K562 (cell line): ENCODE measurements around the gene NAXE. TPM values are rescaled to one million over a fixed set of nuclear protein-coding genes. Genes with fewer than 3 reads are reported as not detected.
A peak's percentile ranks its signal among the peaks of the same experiment; 100 is the strongest.

Experiments used
- ATAC-seq: fragments of 200-7000 bp; cut with Tn5 transposase; 3 replicates; pipeline ENCODE4 v1.9.1; 2020; ENCODE audit warnings: moderate library complexity
- BruUV-seq: library from RNA; stranded (reverse); fragments of 400-500 nt; replicated peaks from 2 replicates; lab custom pipeline; 2021; lab: Mats Ljungman, UMichigan
- CTCF ChIA-PET: fragments of 300-600 bp; formaldehyde crosslinking; extraction: SDS; loops from one replicate; lab custom pipeline; 2021; ENCODE audit warnings: low intra/inter-chr PET ratio; lab: Yijun Ruan, JAX
- POLR2A ChIA-PET: fragments of 300-600, 350-650 bp; sonication (Branson Sonifier 250); formaldehyde crosslinking; extraction: SDS; loops from one replicate; lab custom pipeline; 2021; ENCODE audit warnings: antibody characterized with exemption, inconsistent platforms; lab: Yijun Ruan, JAX
- DNase-seq, 4 experiments: peaks; one replicate each; pipeline versions ENCODE4 v3.0.0 to v3.0.0-alpha.2; 2011 to 2018; ENCODE audit warnings: low spot score in 3 of 4, mixed read lengths in 3 of 4; ENCODE audit errors: extremely low read depth in 1 of 4
- FAIRE-seq: peaks from 2 replicates; lab custom pipeline; 2011; peaks lifted over from hg19 to GRCh38; lab: Jason Lieb, UNC
- H2AFZ ChIP-seq: 2 replicates; pipeline ENCODE4 v1.6.0; 2011; ENCODE audit warnings: low read depth, low read length, control low read depth, inconsistent platforms
- H3K27ac ChIP-seq: fragments of 200-600 bp; 3 replicates; pipeline ENCODE4 v1.8.0; 2011; ENCODE audit warnings: low read depth, mild to moderate bottlenecking, control low read depth, inconsistent platforms, low read length, moderate library complexity, mixed read lengths; ENCODE audit errors: extremely low read depth
- H3K27me3 ChIP-seq, 2 experiments: fragments of 300-600 bp in 1 of 2; 2 replicates in 1 of 2; 3 replicates in 1 of 2; pipeline versions ENCODE4 v1.6.0 to v1.8.0; 2011; ENCODE audit warnings: inconsistent platforms in 2 of 2, low read length in 2 of 2, mild to moderate bottlenecking in 1 of 2, mixed read lengths in 1 of 2, moderate library complexity in 1 of 2; ENCODE audit not compliant: control insufficient read depth in 2 of 2, insufficient read depth in 2 of 2
- H3K36me3 ChIP-seq: fragments of 300-600 bp; 3 replicates; pipeline ENCODE4 v1.8.0; 2011; ENCODE audit warnings: mild to moderate bottlenecking, low read length, inconsistent platforms; ENCODE audit not compliant: control insufficient read depth, insufficient read depth
- H3K4me1 ChIP-seq, 2 experiments: fragments of 200-600 bp in 1 of 2; replicated peaks in 1 of 2; 2 replicates in 1 of 2; 3 replicates in 1 of 2; pipeline versions ENCODE4 v1.5.1 to v1.8.0; 2011; ENCODE audit warnings: inconsistent platforms in 2 of 2, low read length in 2 of 2, mild to moderate bottlenecking in 1 of 2, mixed read lengths in 1 of 2, moderate library complexity in 1 of 2; ENCODE audit not compliant: control insufficient read depth in 2 of 2, insufficient read depth in 2 of 2
- H3K4me2 ChIP-seq: 2 replicates; pipeline ENCODE4 v1.6.1; 2011; ENCODE audit warnings: low read length, control low read depth, inconsistent platforms, mixed read lengths; ENCODE audit not compliant: insufficient read depth
- H3K4me3 ChIP-seq: fragments of 200-600 bp; sonication (generic), shearing (Covaris generic); 2 replicates; pipeline ENCODE4 v1.5.1; 2016; ENCODE audit warnings: control low read depth, inconsistent platforms
- H3K79me2 ChIP-seq: fragments of 200-600 bp; 3 replicates; pipeline ENCODE4 v1.8.0; 2011; ENCODE audit warnings: low read length, inconsistent platforms; ENCODE audit not compliant: control insufficient read depth, insufficient read depth
- H3K9ac ChIP-seq, 2 experiments: 2 replicates each; pipeline versions ENCODE4 v1.6.0 to v1.6.1; 2011; ENCODE audit warnings: low read depth in 2 of 2, low read length in 2 of 2, control low read depth in 1 of 2, inconsistent platforms in 1 of 2, mild to moderate bottlenecking in 1 of 2, mixed read lengths in 1 of 2; ENCODE audit not compliant: insufficient read depth in 1 of 2
- H3K9me1 ChIP-seq: one replicate; pipeline ENCODE4 v1.6.0; 2011; ENCODE audit warnings: inconsistent platforms, mild to moderate bottlenecking, low read length, moderate library complexity; ENCODE audit not compliant: control insufficient read depth, insufficient read depth
- H3K9me3 ChIP-seq: replicated peaks from 2 replicates; pipeline ENCODE4 v1.5.1; 2011; ENCODE audit warnings: low read depth, low read length, inconsistent platforms; ENCODE audit not compliant: control insufficient read depth, insufficient read depth
- H4K20me1 ChIP-seq: replicated peaks from 2 replicates; pipeline ENCODE4 v1.6.1; 2011; ENCODE audit warnings: low read length, inconsistent platforms, mixed read lengths; ENCODE audit not compliant: control insufficient read depth, insufficient read depth
- HDGF ChIP-seq: fragments of 450-650 bp; IDR thresholded peaks from 2 replicates; pipeline ENCODE4 v1.6.1; 2016
- SUPT5H ChIP-seq: fragments of 450-650 bp; IDR thresholded peaks from 2 replicates; pipeline ENCODE4 v1.6.1; 2016
- ZNF764 ChIP-seq: fragments of 250-450 bp; sonication (Bioruptor Pico); IDR thresholded peaks from 2 replicates; pipeline ENCODE4 v1.4.0; 2020; ENCODE audit warnings: low read depth, mild to moderate bottlenecking, moderate library complexity
- WGBS: fragments of 100-300 bp; shearing (Covaris generic); methylation state at CpG from one replicate; pipeline ENCODE4 v1.1.6; 2016; ENCODE audit warnings: low coverage, mixed read lengths; ENCODE audit not compliant: insufficient coverage; ENCODE audit errors: missing lambda C conversion rate; 5-methylcytosine and 5-hydroxymethylcytosine counted together
- in situ Hi-C: fragments of 300-500 bp; cut with MboI; formaldehyde crosslinking; loops from 4 replicates; pipeline ENCODE4 v1.15.0; 2018; ENCODE audit warnings: inconsistent platforms, mixed read lengths
- intact Hi-C: fragments of 100-400 bp; cut with micrococcal nuclease; formaldehyde crosslinking; loops from 2 replicates; pipeline ENCODE4 v1.14.2; 2022
- polyA plus RNA-seq, 8 experiments: library from polyadenylated mRNA; depleted of rRNA in 4 of 8; stranded (reverse) in 5 of 8; unstranded in 3 of 8; fragments of >200 nt; fragmentation: Nextera tagmentation in 2 of 8; fragmentation: Illumina TruSeq in 1 of 8; extraction: Ambion mirVana in 2 of 8; extraction: Trizol in 1 of 8; gene quantifications; 2 replicates each; pipeline versions ENCODE4 v1.2.1 to v1.2.3, GENCODE V29; 2011 to 2014; ENCODE audit warnings: inconsistent platforms in 1 of 8, missing spikeins in 1 of 8
- total RNA-seq, 7 experiments: library from RNA; depleted of rRNA in 6 of 7; stranded (reverse); fragments of >200 nt in 6 of 7; fragmentation: Illumina TruSeq in 2 of 7; extraction: Trizol in 2 of 7; gene quantifications; 2 replicates each; pipeline versions ENCODE4 v1.2.1 to v1.2.3, GENCODE V29; 2011 to 2021; ENCODE audit warnings: low replicate concordance in 1 of 7
- TF ChIP-seq, protein P1 (sequence below), 3 experiments: IDR thresholded peaks in 2 of 3; conservative IDR thresholded peaks in 1 of 3; 2 replicates each; pipeline ENCODE4 v1.5.1; 2011 to 2012; ENCODE audit warnings: low read length in 3 of 3, mild to moderate bottlenecking in 3 of 3, control low read depth in 2 of 3, improper control_type of control experiment in 1 of 3, inconsistent platforms in 1 of 3, low read depth in 1 of 3, mixed read lengths in 1 of 3, moderate library complexity in 1 of 3; ENCODE audit not compliant: insufficient read depth in 2 of 3

Gene NAXE
- total and polyA plus RNA-seq, 9 of the 15 experiments (the other 6 are each of a cell fraction or from before 2014, with no cell fraction given) = 27.3 to 137 (median 90.0) TPM

DNA sequence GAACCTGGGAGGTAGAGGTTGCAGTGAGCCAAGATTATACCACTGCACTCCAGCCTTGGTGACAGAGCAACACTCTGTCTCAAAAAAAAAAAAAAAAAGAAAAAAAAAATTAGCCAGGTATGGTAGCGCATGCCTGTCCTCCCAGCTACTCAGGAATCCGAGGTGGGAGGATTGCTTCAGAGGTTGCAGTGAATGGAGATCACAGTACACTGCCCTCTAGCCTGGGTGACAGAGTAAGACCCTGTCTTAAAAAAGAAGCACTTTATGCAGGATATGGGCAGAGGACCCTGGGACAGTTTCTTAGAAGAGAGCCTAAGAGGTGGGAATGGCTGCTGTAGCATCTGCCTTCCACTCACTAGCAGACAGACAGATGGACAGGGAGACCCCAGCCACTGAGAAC is 42.2 kb upstream of the NAXE start:
- no peak overlapping the region for H3K27ac ChIP-seq
- no peak overlapping the region for H3K4me3 ChIP-seq
- intact Hi-C loops = loop anchor here (10.0 kb wide), 1 partner anchor 65 kb away; no protein-coding TSS in a partner anchor
- no peaks in the 10 kb centered on the region for H3K9me1 ChIP-seq
- ATAC-seq (no peak; the same call in 2 of the 3 replicates), DNase-seq (no peak)
- H3K36me3 ChIP-seq = peaks cover 42% of the 10 kb centered on the region; the same call in 2 of the 3 replicates
- H3K4me1 ChIP-seq = no peaks in the 10 kb centered on the region
- CTCF ChIA-PET = interaction anchor here (0.6 kb wide), 1 partner anchor 1523 kb away, joined by 6 read pairs; no protein-coding TSS in a partner anchor
- H2AFZ ChIP-seq = no peak overlapping the region
- no peak overlapping the region for H3K4me2 ChIP-seq
- no peaks in the 10 kb centered on the region for H3K9me3 ChIP-seq
- no peaks in the 10 kb centered on the region for H3K79me2 ChIP-seq
- 81% methylated on average over 2 of the region's 2 CpGs for WGBS
- no peak overlapping the region for H3K9ac ChIP-seq
- TF ChIP-seq ZNF764 (CRISPR knock-in tag) (no peak), HDGF (no peak), SUPT5H (no peak)
- TF ChIP-seq, protein P1, sequence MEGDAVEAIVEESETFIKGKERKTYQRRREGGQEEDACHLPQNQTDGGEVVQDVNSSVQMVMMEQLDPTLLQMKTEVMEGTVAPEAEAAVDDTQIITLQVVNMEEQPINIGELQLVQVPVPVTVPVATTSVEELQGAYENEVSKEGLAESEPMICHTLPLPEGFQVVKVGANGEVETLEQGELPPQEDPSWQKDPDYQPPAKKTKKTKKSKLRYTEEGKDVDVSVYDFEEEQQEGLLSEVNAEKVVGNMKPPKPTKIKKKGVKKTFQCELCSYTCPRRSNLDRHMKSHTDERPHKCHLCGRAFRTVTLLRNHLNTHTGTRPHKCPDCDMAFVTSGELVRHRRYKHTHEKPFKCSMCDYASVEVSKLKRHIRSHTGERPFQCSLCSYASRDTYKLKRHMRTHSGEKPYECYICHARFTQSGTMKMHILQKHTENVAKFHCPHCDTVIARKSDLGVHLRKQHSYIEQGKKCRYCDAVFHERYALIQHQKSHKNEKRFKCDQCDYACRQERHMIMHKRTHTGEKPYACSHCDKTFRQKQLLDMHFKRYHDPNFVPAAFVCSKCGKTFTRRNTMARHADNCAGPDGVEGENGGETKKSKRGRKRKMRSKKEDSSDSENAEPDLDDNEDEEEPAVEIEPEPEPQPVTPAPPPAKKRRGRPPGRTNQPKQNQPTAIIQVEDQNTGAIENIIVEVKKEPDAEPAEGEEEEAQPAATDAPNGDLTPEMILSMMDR (IDR thresholded peaks at IDR 0.05 in 2 of 3, conservative IDR thresholded peaks at IDR 0.05 in 1 of 3; ENCODE audit: insufficient read depth in 2 of 3, low read depth in 1 of 3, low read length in 3 of 3) = peak in 1 of 3 experiments; percentile 2; a peak in 1 of 6 replicates
- TF ChIP-seq, all 486 proteins: peak for 1
- in situ Hi-C loops = no loop called here
- no TSS peak for BruUV-seq
- no peak for FAIRE-seq
- no peaks in the 10 kb centered on the region for H4K20me1 ChIP-seq
- POLR2A ChIA-PET = interaction anchor here (0.6 to 0.8 kb wide), 2 partner anchors 29 to 73 kb away, joined by 3 to 4 read pairs; no protein-coding TSS in a partner anchor
- H3K27me3 ChIP-seq = no peaks in the 10 kb centered on the region
